ENCODE data around the gene KRT32.
"Not testable (repeated sequence)": the region's sequence is repeated elsewhere in the genome, so short reads cannot be mapped to it uniquely, and the experiment has no call there.

Gene KRT32

GRCh38 chr17:41464173-41464572 is 3.0 kb downstream of the KRT32 start:
- DNase-seq (ENCODE audit: low read depth in 2 of 2): no peak

- DNase-seq (ENCODE audit: low read depth in 2 of 2): no peak
Measured at GRCh38 chr17:41463746-41464145, 3.4 kb downstream of the KRT32 start.

GRCh38 chr17:41462705-41463104 is 4.5 kb downstream of the KRT32 start:
- no peak for DNase-seq (ENCODE audit: low read depth in 2 of 2)

GRCh38 chr17:41457676-41458075 is 9.5 kb downstream of the KRT32 start:
- no peak for DNase-seq (ENCODE audit: low read depth in 2 of 2)

GRCh38 chr17:41456204-41456603 is 11.0 kb downstream of the KRT32 start:
- DNase-seq (ENCODE audit: low read depth in 2 of 2): no peak

GRCh38 chr17:41455236-41455635 is 11.9 kb downstream of the KRT32 start:
- no peak for DNase-seq (ENCODE audit: low read depth in 2 of 2)

GRCh38 chr17:41453066-41453465 is 14.1 kb downstream of the KRT32 start:
- DNase-seq (ENCODE audit: low read depth in 2 of 2): no peak

GRCh38 chr17:41452281-41452680 is 14.9 kb downstream of the KRT32 start:
- DNase-seq (ENCODE audit: low read depth in 2 of 2): no peak

- DNase-seq (ENCODE audit: low read depth in 2 of 2): peak; percentile 31 to 43
Measured at GRCh38 chr17:41451154-41451728, 15.9 kb downstream of the KRT32 start.

GRCh38 chr17:41449008-41449407 is 18.2 kb downstream of the KRT32 start:
- no peak for DNase-seq (ENCODE audit: low read depth in 2 of 2)

- DNase-seq (ENCODE audit: low read depth in 2 of 2): no peak
Measured at GRCh38 chr17:41448506-41448905, 18.7 kb downstream of the KRT32 start.

- DNase-seq (ENCODE audit: low read depth in 2 of 2): peak; percentile 26 to 36
Measured at GRCh38 chr17:41446806-41447205, 20.4 kb downstream of the KRT32 start.

- no peak for DNase-seq (ENCODE audit: low read depth in 2 of 2)
Measured at GRCh38 chr17:41444640-41445039, 22.5 kb downstream of the KRT32 start.

- no peak for DNase-seq (ENCODE audit: low read depth in 2 of 2)
Measured at GRCh38 chr17:41444186-41444585, 23.0 kb downstream of the KRT32 start.

GRCh38 chr17:41442739-41443138 is 24.4 kb downstream of the KRT32 start:
- DNase-seq (ENCODE audit: low read depth in 2 of 2): no peak

- DNase-seq (ENCODE audit: low read depth in 2 of 2): no peak
Measured at GRCh38 chr17:41440531-41441033, 26.6 kb downstream of the KRT32 start, which contains the start of gene KRT38. KRT38 (minus strand) TSS chr17:41440983; CDS start chr17:41440921, 62 bp downstream.

GRCh38 chr17:41439375-41439774 is 27.8 kb downstream of the KRT32 start:
- no peak for DNase-seq (ENCODE audit: low read depth in 2 of 2)

- no peak for DNase-seq (ENCODE audit: low read depth in 2 of 2)
Measured at GRCh38 chr17:41437769-41438168, 29.4 kb downstream of the KRT32 start.

GRCh38 chr17:41437254-41437653 is 29.9 kb downstream of the KRT32 start:
- no peak for DNase-seq (ENCODE audit: low read depth in 2 of 2)

- no peak for DNase-seq (ENCODE audit: low read depth in 2 of 2)
Measured at GRCh38 chr17:41434415-41434814, 32.8 kb downstream of the KRT32 start.

- no peak for DNase-seq (ENCODE audit: low read depth in 2 of 2)
Measured at GRCh38 chr17:41434005-41434404, 33.2 kb downstream of the KRT32 start.

GRCh38 chr17:41433586-41433985 is 33.6 kb downstream of the KRT32 start:
- DNase-seq (ENCODE audit: low read depth in 2 of 2): no peak

GRCh38 chr17:41430376-41430775 is 36.8 kb downstream of the KRT32 start:
- DNase-seq (ENCODE audit: low read depth in 2 of 2): not testable (repeated sequence)

GRCh38 chr17:41429667-41430066 is 37.5 kb downstream of the KRT32 start:
- no peak for DNase-seq (ENCODE audit: low read depth in 2 of 2)
